ENCODE measurements around the gene ZNF473.
"Not testable (repeated sequence)": the region's sequence is repeated elsewhere in the genome, so short reads cannot be mapped to it uniquely, and the experiment has no call there.

DNA sequence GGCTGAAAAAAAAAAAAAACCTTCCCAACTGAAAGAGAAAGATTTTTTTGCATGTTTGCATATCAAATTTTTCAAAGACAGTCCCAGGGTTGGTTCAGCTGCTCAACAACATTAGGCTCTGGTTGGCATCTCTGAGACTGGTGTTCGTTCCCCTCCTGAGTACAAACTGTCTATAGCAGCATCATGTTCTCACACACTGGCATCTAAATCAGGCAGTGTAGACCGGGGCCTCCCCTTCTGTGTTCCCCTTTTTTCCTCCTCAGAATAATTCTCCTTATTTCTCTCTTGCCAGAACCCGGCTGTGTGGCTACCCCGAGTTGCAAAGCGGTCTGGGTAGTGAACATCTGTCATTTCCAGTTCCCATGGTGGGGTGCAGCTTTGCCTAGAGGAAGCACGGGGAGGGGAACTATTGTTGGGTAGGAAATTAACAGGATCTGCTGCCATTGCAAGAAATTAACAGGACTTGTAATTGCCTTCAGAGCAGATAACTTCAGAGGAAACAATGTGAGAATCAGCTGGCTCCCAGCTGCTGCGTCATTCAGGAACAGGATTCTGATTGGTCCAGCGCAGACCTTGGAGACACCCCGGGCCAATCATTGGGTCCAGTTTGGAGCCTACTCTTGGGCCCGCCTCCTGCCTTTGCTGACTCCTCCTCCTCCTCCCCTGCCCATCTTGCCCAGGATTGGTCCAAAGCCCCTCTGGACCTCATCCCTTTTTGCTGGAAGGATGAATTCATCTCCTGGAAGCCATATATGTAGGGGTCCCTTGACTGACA, 51.0 kb downstream of the ZNF473 start:
- TF ChIP-seq, protein P1, sequence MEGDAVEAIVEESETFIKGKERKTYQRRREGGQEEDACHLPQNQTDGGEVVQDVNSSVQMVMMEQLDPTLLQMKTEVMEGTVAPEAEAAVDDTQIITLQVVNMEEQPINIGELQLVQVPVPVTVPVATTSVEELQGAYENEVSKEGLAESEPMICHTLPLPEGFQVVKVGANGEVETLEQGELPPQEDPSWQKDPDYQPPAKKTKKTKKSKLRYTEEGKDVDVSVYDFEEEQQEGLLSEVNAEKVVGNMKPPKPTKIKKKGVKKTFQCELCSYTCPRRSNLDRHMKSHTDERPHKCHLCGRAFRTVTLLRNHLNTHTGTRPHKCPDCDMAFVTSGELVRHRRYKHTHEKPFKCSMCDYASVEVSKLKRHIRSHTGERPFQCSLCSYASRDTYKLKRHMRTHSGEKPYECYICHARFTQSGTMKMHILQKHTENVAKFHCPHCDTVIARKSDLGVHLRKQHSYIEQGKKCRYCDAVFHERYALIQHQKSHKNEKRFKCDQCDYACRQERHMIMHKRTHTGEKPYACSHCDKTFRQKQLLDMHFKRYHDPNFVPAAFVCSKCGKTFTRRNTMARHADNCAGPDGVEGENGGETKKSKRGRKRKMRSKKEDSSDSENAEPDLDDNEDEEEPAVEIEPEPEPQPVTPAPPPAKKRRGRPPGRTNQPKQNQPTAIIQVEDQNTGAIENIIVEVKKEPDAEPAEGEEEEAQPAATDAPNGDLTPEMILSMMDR (IDR thresholded peaks at IDR 0.05), result not testable (repeated sequence)
- TF ChIP-seq, protein P2, sequence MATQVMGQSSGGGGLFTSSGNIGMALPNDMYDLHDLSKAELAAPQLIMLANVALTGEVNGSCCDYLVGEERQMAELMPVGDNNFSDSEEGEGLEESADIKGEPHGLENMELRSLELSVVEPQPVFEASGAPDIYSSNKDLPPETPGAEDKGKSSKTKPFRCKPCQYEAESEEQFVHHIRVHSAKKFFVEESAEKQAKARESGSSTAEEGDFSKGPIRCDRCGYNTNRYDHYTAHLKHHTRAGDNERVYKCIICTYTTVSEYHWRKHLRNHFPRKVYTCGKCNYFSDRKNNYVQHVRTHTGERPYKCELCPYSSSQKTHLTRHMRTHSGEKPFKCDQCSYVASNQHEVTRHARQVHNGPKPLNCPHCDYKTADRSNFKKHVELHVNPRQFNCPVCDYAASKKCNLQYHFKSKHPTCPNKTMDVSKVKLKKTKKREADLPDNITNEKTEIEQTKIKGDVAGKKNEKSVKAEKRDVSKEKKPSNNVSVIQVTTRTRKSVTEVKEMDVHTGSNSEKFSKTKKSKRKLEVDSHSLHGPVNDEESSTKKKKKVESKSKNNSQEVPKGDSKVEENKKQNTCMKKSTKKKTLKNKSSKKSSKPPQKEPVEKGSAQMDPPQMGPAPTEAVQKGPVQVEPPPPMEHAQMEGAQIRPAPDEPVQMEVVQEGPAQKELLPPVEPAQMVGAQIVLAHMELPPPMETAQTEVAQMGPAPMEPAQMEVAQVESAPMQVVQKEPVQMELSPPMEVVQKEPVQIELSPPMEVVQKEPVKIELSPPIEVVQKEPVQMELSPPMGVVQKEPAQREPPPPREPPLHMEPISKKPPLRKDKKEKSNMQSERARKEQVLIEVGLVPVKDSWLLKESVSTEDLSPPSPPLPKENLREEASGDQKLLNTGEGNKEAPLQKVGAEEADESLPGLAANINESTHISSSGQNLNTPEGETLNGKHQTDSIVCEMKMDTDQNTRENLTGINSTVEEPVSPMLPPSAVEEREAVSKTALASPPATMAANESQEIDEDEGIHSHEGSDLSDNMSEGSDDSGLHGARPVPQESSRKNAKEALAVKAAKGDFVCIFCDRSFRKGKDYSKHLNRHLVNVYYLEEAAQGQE (IDR thresholded peaks at IDR 0.05; ENCODE audit: insufficient read depth in 1 of 2, low read depth in 2 of 2, low read length in 1 of 2), result not testable (repeated sequence)

All from Panc1 (cell line).